MV-4-11 (cell line): ENCODE data around the gene RNF214.

Experiments used
- DNase-seq: peaks from one replicate; lab custom pipeline; 2025; lab: John Stamatoyannopoulos, UW

RNF214 gene

GRCh38 chr11:117282956-117283355 lies 50.5 kb downstream of the RNF214 start:
- no peak for DNase-seq

GRCh38 chr11:117284053-117284452 lies 51.6 kb downstream of the RNF214 start:
- no peak for DNase-seq

GRCh38 chr11:117286588-117286987 lies 54.1 kb downstream of the RNF214 start:
- DNase-seq = no peak

- no peak for DNase-seq
Measured at GRCh38 chr11:117287668-117288067, 55.2 kb downstream of the RNF214 start.

GRCh38 chr11:117289795-117290194 lies 57.3 kb downstream of the RNF214 start:
- no peak for DNase-seq

GRCh38 chr11:117290809-117291396 lies 58.4 kb downstream of the RNF214 start, which contains the start of gene BACE1-AS:
Gene BACE1-AS (plus strand): TSS chr11:117291346.
- DNase-seq = no peak

DNA sequence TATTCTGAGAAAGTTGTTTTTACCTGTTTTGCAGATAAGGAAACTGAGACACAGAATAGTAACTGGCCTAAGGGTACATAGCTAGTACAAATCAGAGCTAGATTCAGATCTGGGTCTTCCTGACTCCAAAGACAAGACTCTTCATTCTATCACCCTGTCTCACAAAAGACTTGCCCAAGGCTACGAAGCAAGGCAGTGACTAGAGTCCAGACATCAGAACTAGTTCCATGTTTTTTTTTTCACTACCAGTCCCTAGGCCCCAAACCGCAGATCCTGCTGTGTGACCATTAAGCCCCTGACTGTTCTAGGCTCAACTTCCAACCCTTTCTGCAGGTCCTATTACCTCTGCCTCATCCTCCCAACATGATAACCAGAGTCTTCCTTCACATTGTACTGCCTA lies 60.1 kb downstream of the RNF214 start:
- no peak for DNase-seq

- DNase-seq = no peak
Measured at GRCh38 chr11:117295438-117296137, 63.1 kb downstream of the RNF214 start.

DNA sequence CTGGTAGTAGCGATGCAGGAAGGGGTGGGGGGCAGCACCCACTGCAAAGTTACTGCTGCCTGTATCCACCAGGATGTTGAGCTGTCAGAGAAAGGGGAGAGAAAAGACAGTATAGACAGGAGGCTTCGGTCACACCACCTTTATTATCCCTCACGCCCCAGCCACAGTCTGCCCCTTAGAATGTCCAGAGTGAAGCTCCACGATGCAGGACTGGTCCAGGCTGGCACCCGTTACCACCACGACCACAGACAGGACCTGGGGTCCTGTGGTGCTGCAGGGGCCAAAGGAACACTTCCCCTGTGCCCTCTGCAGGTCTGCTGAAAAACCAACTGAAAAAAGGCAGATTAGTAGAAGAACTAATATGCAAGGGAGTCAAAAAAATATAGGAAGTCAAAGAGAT lies 64.4 kb downstream of the RNF214 start:
- DNase-seq = no peak

GRCh38 chr11:117298195-117298594 lies 65.7 kb downstream of the RNF214 start:
- DNase-seq = no peak

GRCh38 chr11:117299351-117300282 lies 67.1 kb downstream of the RNF214 start:
- DNase-seq = no peak

GRCh38 chr11:117300283-117300663 lies 67.8 kb downstream of the RNF214 start:
- no peak for DNase-seq

DNA sequence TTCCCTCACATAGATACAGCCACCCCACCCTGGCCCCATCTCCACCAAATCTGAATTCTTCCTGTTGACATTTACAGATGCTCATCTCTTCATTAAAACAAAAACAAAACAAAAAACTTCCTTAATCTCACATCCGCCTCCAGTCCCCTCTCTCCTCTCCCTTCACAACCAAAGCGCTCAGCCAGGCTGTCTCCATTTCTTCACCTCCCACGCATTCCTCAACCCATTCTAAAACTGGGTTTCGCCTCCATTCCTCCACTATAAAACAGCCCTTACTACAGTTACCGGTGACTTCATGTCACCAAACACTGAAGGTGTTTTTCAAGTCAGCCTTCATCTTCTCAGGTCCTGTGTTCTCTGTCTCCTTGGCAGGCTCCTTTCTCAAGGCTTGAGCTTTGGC lies 68.3 kb downstream of the RNF214 start:
- no peak for DNase-seq

DNA sequence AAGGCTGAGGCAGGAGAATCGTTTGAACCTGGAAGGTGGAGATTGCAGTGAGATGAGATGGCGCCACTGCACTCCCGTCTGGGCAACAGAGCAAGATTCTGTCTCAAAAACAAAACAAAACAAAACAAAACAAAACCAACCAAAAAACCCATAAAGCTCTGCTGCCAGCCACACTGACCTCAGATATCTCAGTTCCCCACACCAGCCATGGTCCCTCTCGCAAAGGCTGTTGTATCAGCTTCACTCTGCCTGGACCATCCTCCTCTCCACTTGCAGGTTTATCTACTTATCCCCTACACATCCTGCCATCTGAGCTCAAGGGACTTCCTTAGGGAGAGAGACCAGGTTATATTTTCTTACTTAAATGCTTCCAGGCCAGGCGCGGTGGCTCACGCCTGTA lies 69.8 kb downstream of the RNF214 start:
- DNase-seq = no peak

- no peak for DNase-seq
Measured at GRCh38 chr11:117303101-117303500, 70.6 kb downstream of the RNF214 start.

- no peak for DNase-seq
Measured at GRCh38 chr11:117303646-117304315, 71.3 kb downstream of the RNF214 start.

GRCh38 chr11:117305145-117305544 lies 72.7 kb downstream of the RNF214 start:
- DNase-seq = no peak

DNA sequence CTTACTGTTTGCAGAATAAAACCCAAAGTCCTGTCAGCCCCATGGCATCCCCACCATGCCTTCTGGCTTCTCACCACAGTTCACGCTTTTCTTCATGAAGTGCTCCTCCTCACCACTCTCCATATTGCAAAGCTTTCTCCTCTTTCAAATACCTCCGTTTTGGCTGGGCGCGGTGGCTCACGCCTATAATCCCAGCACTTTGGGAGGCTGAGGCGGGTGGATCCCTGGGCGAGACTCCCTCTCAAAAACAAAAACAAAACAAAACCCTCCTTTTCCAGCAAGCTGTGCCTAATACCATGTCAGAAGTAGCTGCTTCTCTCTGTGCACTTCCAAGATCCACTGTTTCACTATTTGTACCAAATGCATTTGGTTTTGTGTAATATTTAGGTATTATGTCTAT lies 76.8 kb downstream of the RNF214 start:
- DNase-seq = no peak

DNA sequence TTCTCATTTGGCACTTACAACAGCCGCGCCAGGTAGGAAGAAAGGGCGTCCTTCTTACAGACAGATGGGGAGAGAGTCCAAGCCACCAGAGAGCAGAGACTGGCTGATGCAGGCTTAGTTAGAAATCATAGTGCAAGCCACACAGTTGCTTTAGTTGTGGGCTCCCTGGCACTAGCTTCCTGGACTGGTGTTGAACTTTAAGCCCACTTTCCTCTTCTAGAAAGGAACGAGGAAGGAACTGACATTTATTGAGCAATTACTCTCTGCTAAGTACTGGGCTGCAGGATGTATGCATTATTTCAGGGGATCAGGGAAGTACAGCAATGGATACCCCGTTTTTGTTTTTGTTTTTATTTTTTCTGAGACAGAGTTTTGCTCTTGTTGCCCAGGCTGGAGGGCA lies 80.6 kb downstream of the RNF214 start:
- peak; percentile 90 for DNase-seq

GRCh38 chr11:117313828-117314768 lies 81.6 kb downstream of the RNF214 start:
- DNase-seq = peak; percentile 35

GRCh38 chr11:117314840-117315239 lies 82.4 kb downstream of the RNF214 start:
- DNase-seq = no peak
